NCI-H2081 (cell line): Measurements from ENCODE around the gene TACR1.
"Not testable (repeated sequence)": the region's sequence is repeated elsewhere in the genome, so short reads cannot be mapped to it uniquely, and the experiment has no call there.

ENCODE experiments used
- DNase-seq, 2 experiments: peaks; one replicate each; lab custom pipeline; 2025; lab: John Stamatoyannopoulos, UW

TACR1 gene

GRCh38 chr2:75088791-75089190 is 110.5 kb downstream of the TACR1 start:
- no peak for DNase-seq

GRCh38 chr2:75087736-75088135 is 111.6 kb downstream of the TACR1 start:
- no peak for DNase-seq

GRCh38 chr2:75079575-75079974 is 119.7 kb downstream of the TACR1 start:
- DNase-seq: no peak

- DNase-seq: no peak
Observed at GRCh38 chr2:75077909-75078308, 121.4 kb downstream of the TACR1 start.

GRCh38 chr2:75076088-75076487 is 123.2 kb downstream of the TACR1 start:
- peak; percentile 76 to 91 for DNase-seq

GRCh38 chr2:75074708-75075107 is 124.6 kb downstream of the TACR1 start:
- no peak for DNase-seq

- no peak for DNase-seq
Observed at GRCh38 chr2:75074228-75074627, 125.1 kb downstream of the TACR1 start.

- no peak for DNase-seq
Observed at GRCh38 chr2:75071766-75072165, 127.6 kb downstream of the TACR1 start.

GRCh38 chr2:75068546-75068945 is 130.8 kb downstream of the TACR1 start:
- no peak for DNase-seq

GRCh38 chr2:75067506-75067905 is 131.8 kb downstream of the TACR1 start:
- DNase-seq: no peak

- no peak for DNase-seq
Observed at GRCh38 chr2:75066121-75066902, 133.0 kb downstream of the TACR1 start.

GRCh38 chr2:75065402-75066008 is 133.8 kb downstream of the TACR1 start:
- no peak for DNase-seq

- DNase-seq: peak in 1 of 2 experiments; percentile 22
Observed at GRCh38 chr2:75064691-75065396, 134.5 kb downstream of the TACR1 start.

- no peak for DNase-seq
Observed at GRCh38 chr2:75063906-75064305, 135.4 kb downstream of the TACR1 start.

- no peak for DNase-seq
Observed at GRCh38 chr2:75058427-75058826, 140.9 kb downstream of the TACR1 start.

- not testable (repeated sequence) for DNase-seq
Observed at GRCh38 chr2:75057150-75057549, 142.2 kb downstream of the TACR1 start.

GRCh38 chr2:75055820-75056675 is 143.3 kb downstream of the TACR1 start:
- DNase-seq: no peak

GRCh38 chr2:75055142-75055819 is 144.0 kb downstream of the TACR1 start:
- DNase-seq: no peak

GRCh38 chr2:75054296-75054695 is 145.0 kb downstream of the TACR1 start:
- DNase-seq: no peak

- DNase-seq: peak; percentile 41 to 62
Observed at GRCh38 chr2:75053484-75054112, 145.7 kb downstream of the TACR1 start.
